Stimulated activated CD4-positive, alpha-beta T cell treated with anti-CD3 and anti-CD28 coated beads, Interleukin-4, amount 100 ng/mL, for 48 hours (primary cell): ENCODE results near the gene MCF2.
A peak's percentile ranks its signal among the peaks of the same experiment; 100 is the strongest.
"Not testable (repeated sequence)": the region's sequence is repeated elsewhere in the genome, so short reads cannot be mapped to it uniquely, and the experiment has no call there.

Experiments used
- DNase-seq, 2 donors: peaks; one replicate each; pipeline ENCODE4 v3.0.0-alpha.2; 2020; ENCODE audit warnings: low read depth in 2 of 2

Gene MCF2, protein sequence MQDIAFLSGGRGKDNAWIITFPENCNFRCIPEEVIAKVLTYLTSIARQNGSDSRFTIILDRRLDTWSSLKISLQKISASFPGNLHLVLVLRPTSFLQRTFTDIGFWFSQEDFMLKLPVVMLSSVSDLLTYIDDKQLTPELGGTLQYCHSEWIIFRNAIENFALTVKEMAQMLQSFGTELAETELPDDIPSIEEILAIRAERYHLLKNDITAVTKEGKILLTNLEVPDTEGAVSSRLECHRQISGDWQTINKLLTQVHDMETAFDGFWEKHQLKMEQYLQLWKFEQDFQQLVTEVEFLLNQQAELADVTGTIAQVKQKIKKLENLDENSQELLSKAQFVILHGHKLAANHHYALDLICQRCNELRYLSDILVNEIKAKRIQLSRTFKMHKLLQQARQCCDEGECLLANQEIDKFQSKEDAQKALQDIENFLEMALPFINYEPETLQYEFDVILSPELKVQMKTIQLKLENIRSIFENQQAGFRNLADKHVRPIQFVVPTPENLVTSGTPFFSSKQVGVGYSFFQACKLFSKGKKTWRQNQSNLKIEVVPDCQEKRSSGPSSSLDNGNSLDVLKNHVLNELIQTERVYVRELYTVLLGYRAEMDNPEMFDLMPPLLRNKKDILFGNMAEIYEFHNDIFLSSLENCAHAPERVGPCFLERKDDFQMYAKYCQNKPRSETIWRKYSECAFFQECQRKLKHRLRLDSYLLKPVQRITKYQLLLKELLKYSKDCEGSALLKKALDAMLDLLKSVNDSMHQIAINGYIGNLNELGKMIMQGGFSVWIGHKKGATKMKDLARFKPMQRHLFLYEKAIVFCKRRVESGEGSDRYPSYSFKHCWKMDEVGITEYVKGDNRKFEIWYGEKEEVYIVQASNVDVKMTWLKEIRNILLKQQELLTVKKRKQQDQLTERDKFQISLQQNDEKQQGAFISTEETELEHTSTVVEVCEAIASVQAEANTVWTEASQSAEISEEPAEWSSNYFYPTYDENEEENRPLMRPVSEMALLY

GRCh38 chrX:139708067-139708466 lies at the start of gene MCF2:
TSS of gene MCF2 (minus strand) at chrX:139708167. CDS start at chrX:139651744, 56,423 bp downstream.
- no peak for DNase-seq

DNA sequence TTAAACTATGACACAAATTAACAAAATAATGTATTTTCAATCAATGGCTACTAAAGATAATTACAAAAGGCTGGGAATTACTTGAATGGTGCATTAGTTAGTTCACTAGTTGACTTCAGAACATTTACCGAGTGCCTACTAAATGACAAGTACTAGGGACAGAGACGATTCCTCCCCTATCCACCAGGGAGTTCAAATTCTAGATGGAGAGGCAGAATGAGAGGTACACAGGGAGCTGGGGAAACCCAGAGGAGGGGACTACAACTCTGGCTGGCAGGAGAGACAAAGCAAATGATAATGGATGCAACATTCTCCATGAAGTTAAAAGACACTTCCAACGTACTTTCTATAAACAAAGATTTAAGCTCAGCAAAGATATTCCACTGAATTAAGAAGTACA lies 43.1 kb upstream of the MCF2 start:
- DNase-seq, result no peak

DNA sequence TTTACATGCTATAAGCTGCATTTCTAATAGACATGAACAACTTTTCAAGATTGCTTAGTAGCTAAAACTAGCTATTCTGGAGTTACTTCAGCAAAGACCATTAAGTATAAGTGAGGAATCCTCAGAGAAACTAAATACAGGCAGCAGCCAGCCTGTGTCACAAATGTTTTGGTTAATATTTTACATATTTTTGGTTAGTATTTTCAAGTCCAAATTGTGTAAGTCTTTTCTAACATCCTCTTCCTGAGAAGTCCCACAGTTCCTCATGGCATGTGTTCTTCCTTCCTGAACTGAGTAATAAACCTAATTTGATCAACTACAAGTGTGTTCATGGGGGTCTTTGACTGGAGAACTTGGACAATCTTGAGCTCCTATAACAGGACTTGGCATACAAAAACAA lies 42.4 kb upstream of the MCF2 start:
- no peak for DNase-seq

GRCh38 chrX:139739138-139739537 lies 31.2 kb upstream of the MCF2 start:
- peak in 1 of 2 donors; percentile 1 for DNase-seq

DNA sequence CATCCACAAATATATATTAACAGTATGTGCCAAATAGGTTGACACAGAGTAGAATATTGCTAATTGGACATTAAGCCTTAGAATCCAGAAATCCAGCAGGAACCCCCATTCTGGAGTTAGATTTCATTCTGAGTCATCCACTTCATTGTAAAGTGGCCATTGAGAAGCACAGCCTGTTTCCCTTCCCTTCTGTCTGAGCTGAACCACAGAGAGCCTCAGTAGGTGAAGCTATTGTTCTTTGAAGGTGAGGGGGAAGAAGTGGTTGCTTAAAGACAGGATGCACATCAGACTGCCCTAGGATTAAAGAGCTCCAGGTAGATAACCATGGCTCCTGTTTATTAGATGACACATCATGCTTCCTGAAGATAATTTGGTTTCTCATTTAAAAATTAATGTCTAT lies 30.6 kb upstream of the MCF2 start:
- no peak for DNase-seq

- no peak for DNase-seq
These were observed 28.2 kb upstream of the MCF2 start for GRCh38 chrX:139736151-139736550.

DNA sequence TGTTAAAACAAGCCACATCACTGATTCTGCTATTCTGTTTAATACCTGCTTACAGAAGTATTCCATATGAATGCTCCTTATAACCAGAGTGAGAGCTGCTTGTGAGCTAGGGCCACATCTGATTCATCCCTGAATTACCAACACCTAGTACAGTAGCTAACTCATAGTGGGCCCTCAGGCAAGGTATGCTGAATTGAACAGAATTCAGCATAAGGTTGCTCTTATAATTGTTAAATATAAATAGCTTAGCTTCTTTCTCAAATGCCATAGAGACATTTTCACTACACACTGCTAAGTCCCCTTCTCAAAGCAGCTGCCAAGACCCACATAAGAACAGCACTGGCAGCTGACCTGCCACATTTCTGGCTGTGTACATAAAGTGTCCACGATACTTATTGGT lies 27.0 kb upstream of the MCF2 start:
- DNase-seq, result no peak

DNA sequence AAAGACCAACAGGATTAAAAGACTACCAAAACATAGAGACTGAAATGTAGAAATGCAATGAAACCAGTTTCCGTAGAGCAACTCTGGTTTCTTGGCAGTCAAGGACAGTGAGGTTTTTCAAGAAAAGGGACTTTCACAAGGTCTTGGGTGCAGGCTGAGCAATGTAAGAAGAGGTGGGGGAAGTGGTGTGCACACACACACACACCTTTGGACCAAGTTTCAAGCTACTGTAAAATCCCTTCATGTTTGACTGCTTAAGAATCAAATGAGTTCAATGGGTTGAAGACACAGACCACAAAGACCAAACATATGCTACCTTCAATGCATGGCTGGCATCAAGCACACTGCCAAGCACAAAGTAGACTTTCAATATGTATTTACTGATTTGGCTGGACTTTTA lies 17.8 kb upstream of the MCF2 start:
- no peak for DNase-seq

GRCh38 chrX:139724626-139725025 lies 16.7 kb upstream of the MCF2 start:
- DNase-seq, result no peak

GRCh38 chrX:139720979-139721378 lies 13.0 kb upstream of the MCF2 start:
- no peak for DNase-seq

- no peak for DNase-seq
These were observed 12.2 kb upstream of the MCF2 start for GRCh38 chrX:139720136-139720535.

- DNase-seq, result no peak
These were observed 5.3 kb downstream of the MCF2 start for GRCh38 chrX:139702658-139703057.

DNA sequence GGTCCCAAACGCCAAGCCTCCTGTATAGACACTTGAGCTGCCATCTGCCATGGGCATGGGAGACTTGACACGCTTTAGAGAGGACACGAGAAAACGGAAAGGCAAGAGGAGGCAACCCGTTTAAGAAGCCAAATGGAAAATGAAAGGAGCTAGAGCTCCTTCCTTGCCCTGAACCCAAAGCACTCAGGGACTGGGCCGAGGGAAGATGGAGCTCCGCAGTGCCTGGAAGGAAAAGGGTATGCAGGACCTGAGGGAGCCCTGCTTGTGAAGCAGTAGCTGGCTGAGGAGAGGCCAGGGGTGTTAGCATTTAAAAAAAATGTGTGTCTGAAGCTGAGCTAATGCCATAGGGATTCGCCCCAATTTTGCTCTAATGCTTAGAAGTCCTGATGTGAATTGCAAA lies 15.1 kb downstream of the MCF2 start:
- no peak for DNase-seq

DNA sequence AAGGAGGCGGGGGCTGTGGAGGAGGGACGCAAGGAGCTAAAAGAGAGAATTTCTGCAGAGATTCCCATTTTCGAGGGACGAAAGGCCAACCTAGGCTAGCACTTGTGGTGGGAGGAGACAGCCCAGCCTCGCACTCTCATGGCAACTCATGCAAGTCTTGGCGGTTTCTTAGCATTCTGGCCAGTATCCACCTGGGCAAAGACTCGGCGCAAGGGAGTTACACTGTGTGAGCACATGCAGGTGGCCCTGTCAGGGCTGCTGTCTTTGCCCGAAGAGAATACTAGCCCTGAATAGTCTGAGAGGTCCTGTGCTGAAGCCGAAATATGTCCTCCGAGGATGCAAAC lies 15.5 kb downstream of the MCF2 start:
- DNase-seq, result no peak

- DNase-seq, result no peak
These were observed 16.0 kb downstream of the MCF2 start for GRCh38 chrX:139691843-139692505.

DNA sequence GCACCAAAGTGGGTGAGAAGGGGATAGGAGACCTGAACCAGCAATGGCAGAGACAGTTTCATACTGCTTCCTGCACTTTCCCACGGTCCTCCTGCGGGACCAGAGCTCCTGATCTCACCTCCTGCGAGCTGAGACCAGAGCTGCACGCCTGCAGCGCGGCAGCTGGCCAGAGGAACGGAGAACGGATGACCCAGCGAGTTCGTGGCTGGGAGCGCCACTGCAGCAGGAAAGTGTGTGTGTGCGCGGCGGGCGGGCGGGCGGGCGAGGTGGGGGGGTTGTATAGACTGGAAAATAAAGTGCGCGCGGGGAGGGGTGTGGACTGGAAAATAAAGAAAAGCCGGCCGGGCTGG lies 16.5 kb downstream of the MCF2 start:
- DNase-seq, result no peak

DNA sequence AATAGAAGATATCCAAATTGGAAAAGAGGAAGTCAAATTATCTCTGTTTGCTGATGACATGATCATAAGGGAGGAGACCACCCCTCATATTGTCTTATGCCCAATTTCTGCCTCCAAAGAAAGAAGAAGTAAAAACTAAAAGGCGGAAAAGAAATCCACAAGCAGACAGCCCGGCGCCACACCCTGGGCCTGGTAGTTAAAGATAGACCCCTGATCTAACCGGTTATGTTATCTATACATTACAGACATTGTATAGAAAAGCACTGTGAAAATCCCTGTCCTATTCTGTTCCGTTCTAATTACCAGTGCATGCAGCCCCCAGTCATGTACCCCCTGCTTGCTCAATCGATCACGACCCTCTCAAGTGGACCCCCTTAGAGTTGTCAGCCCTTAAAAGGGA lies 22.8 kb downstream of the MCF2 start:
- not testable (repeated sequence) for DNase-seq

- no peak for DNase-seq
These were observed 27.6 kb downstream of the MCF2 start for GRCh38 chrX:139680356-139680755.

- DNase-seq, result no peak
These were observed 60.4 kb downstream of the MCF2 start for GRCh38 chrX:139647597-139647996.

GRCh38 chrX:139642241-139642927 lies 65.6 kb downstream of the MCF2 start:
- no peak for DNase-seq

GRCh38 chrX:139640259-139640658 lies 67.7 kb downstream of the MCF2 start:
- no peak for DNase-seq

- no peak for DNase-seq
These were observed 68.7 kb downstream of the MCF2 start for GRCh38 chrX:139639253-139639652.
